ENCODE results near the gene CUL1. TPM values are rescaled to one million over a fixed set of nuclear protein-coding genes. Genes with fewer than 3 reads are reported as not detected.

Gene CUL1
- total RNA-seq (10 to 100 TPM; 35.9 to 56.5 TPM), polyA plus RNA-seq (10 to 100 TPM; 22.9 to 29.7 TPM)
- long read RNA-seq, donor 1, transcript CUL1-201 (22 exons, 3,064 nt): major isoform, 5 of 6 reads
- long read RNA-seq, donor 1, partial matches to known transcripts: 0 of 6 reads
- long read RNA-seq, donor 1, other reads (novel, unspliced or antisense): 0 of 6 reads
- long read RNA-seq, donor 2, partial matches to known transcripts: 5 of 6 reads
- long read RNA-seq, donor 2, other reads (novel, unspliced or antisense): 0 of 6 reads
- long read RNA-seq, donor 3, partial matches to known transcripts: 0 of 3 reads
- long read RNA-seq, donor 3, other reads (novel, unspliced or antisense): 0 of 3 reads
- long read RNA-seq, donor 4, partial matches to known transcripts: 9 of 9 reads
- long read RNA-seq, donor 4, other reads (novel, unspliced or antisense): 0 of 9 reads
- long read RNA-seq, donor 5, transcript CUL1-201 (22 exons, 3,064 nt): major isoform, 10 of 13 reads
- long read RNA-seq, donor 5, partial matches to known transcripts: 0 of 13 reads
- long read RNA-seq, donor 5, other reads (novel, unspliced or antisense): 0 of 13 reads

DNA sequence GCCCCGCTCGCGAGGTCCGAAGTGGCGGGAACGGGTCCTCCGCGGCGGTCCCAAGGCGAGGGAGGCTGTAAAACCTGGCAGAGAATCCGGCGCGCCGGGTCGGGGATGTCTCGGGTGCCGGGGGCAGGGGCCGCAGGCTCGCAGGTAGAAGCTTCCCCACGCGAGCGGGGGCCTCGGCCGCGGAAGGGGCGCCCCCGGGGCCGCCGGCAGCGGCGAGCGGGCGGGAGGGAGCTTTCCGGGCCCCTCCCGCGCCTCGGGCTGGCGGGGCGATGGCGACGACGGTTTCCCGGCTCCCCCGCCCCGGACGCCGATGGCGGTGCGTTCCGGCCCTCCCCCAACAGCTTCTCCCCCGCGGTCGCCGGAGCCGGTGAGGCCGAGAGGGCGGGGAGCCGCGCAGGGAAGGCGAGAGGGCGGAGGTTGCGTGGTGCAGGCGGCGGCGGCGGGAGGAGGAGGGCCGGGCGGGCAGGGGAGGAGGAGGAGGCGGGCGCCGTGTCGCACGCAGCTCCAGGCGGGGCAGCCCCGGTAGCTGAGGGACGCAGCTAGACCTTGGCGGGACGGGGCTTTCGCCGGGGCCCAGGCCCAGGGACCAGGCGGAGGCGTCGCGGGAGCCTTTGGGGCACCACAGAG, at the start of gene CUL1:
CUL1 (plus strand) TSS at position 507 of the 627 bp plus-strand sequence. CDS start 31,220 bp downstream, outside the sequence.
- TF ChIP-seq, protein P1, sequence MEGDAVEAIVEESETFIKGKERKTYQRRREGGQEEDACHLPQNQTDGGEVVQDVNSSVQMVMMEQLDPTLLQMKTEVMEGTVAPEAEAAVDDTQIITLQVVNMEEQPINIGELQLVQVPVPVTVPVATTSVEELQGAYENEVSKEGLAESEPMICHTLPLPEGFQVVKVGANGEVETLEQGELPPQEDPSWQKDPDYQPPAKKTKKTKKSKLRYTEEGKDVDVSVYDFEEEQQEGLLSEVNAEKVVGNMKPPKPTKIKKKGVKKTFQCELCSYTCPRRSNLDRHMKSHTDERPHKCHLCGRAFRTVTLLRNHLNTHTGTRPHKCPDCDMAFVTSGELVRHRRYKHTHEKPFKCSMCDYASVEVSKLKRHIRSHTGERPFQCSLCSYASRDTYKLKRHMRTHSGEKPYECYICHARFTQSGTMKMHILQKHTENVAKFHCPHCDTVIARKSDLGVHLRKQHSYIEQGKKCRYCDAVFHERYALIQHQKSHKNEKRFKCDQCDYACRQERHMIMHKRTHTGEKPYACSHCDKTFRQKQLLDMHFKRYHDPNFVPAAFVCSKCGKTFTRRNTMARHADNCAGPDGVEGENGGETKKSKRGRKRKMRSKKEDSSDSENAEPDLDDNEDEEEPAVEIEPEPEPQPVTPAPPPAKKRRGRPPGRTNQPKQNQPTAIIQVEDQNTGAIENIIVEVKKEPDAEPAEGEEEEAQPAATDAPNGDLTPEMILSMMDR (IDR thresholded peaks at IDR 0.05; ENCODE audit: control extremely low read depth, extremely low read depth): no peak
- Histone ChIP-seq H3K4me3 (peak within 1 kb of the TSS; percentile 96), H3K9ac (ENCODE audit: insufficient read depth in 1 of 2, low read length in 2 of 2) (peak within 1 kb of the TSS; percentile 75 to 89), H3K27me3 (ENCODE audit: control insufficient read depth in 3 of 3, insufficient read depth in 3 of 3, low read length in 2 of 3) (no peaks in the 10 kb centered on the region), H3K4me1 (ENCODE audit: control insufficient read depth in 5 of 5, insufficient read depth in 5 of 5, low read length in 5 of 5) (peaks cover 9 to 45% (median 24%) of the 10 kb centered on the region in 5 donors), H3K27ac (ENCODE audit: low read depth in 1 of 2, low read length in 1 of 2) (peak within 1 kb of the TSS; percentile 98 to 99), H3K9me3 (ENCODE audit: control insufficient read depth in 4 of 4, insufficient read depth in 3 of 4, low read length in 3 of 4) (no peaks in the 10 kb centered on the region), H3K36me3 (ENCODE audit: control insufficient read depth in 4 of 4, insufficient read depth in 4 of 4, low read length in 4 of 4) (no peaks in the 10 kb centered on the region)
- 0% methylated on average over 34 to 84 of the region's 84 CpGs for WGBS, 2 donors
- ATAC-seq (ENCODE audit: insufficient read depth, low FRiP score) (peak; percentile 87), DNase-seq (peak; percentile 75 to 82 (median 82))

DNA sequence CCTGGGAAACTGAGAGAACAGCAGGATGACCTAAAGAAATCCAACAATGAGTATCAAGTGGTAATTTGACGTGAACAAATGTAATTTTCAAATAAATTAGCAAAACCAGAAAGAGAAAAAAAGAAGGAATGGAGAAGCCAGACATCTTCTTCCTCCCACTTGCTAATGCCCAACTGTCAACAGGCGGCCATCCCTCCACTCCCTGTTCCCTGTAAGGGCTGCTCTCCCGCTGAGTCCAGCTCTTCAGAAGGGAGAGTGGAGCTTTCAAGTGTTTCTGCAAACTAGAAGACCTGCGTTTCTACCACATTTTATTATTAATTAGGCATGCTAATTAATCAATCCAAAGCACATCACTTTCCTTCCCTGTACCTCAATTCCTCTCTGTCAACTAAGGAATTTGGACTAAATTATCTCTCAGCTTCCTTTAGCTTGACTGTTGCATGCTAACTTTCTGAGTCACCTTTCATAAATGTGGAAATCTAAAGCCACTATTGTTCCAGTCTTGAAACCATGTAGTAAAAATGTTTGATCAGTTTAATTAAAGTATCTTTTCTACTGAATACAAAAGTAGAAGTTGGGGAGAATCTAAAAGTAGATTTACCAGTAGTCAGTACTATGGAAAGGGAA, 48.4 kb upstream of the CUL1 start:
- no peaks in the 10 kb centered on the region for H3K9me3 ChIP-seq (ENCODE audit: control insufficient read depth in 4 of 4, insufficient read depth in 3 of 4, low read length in 3 of 4)
- H3K27me3 ChIP-seq (ENCODE audit: control insufficient read depth in 3 of 3, insufficient read depth in 3 of 3, low read length in 2 of 3): no peaks in the 10 kb centered on the region
- H3K4me3 ChIP-seq: no peak overlapping the region
- no peaks in the 10 kb centered on the region for H3K4me1 ChIP-seq (ENCODE audit: control insufficient read depth in 5 of 5, insufficient read depth in 5 of 5, low read length in 5 of 5)
- no peak for ATAC-seq (ENCODE audit: insufficient read depth, low FRiP score)
- H3K9ac ChIP-seq (ENCODE audit: insufficient read depth in 1 of 2, low read length in 2 of 2): no peak overlapping the region
- H3K27ac ChIP-seq (ENCODE audit: low read depth in 1 of 2, low read length in 1 of 2): no peak overlapping the region
- H3K36me3 ChIP-seq (ENCODE audit: control insufficient read depth in 4 of 4, insufficient read depth in 4 of 4, low read length in 4 of 4): no peaks in the 10 kb centered on the region
- 74 to 76% methylated on average over 4 of the region's 4 CpGs for WGBS, 2 donors
- TF ChIP-seq, protein P1 (IDR thresholded peaks at IDR 0.05; ENCODE audit: control extremely low read depth, extremely low read depth): no peak
- DNase-seq: no peak

DNA sequence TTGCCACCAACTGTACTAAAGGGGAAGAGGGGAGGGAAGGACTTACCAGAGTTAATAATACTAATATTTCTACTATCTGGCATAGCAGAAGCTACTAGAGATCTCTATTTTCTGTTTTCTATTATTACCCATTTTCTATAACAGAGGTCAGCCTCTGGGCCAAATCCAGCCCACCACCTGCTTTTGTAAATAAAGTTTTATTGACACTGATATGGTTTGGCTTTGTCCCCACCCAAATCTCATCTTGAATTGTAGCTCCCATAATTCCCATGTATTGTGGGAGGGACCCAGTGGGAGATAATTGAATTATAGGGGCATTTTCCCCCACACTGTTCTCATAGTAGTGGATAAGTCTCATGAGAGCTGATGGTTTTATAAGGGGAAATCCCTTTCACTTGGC, 45.9 kb upstream of the CUL1 start:
- Histone ChIP-seq H3K36me3 (ENCODE audit: control insufficient read depth in 4 of 4, insufficient read depth in 4 of 4, low read length in 4 of 4) (no peaks in the 10 kb centered on the region), H3K4me3 (no peak overlapping the region), H3K9ac (ENCODE audit: insufficient read depth in 1 of 2, low read length in 2 of 2) (no peak overlapping the region), H3K9me3 (ENCODE audit: control insufficient read depth in 4 of 4, insufficient read depth in 3 of 4, low read length in 3 of 4) (no peaks in the 10 kb centered on the region), H3K27me3 (ENCODE audit: control insufficient read depth in 3 of 3, insufficient read depth in 3 of 3, low read length in 2 of 3) (no peaks in the 10 kb centered on the region), H3K4me1 (ENCODE audit: control insufficient read depth in 5 of 5, insufficient read depth in 5 of 5, low read length in 5 of 5) (no peaks in the 10 kb centered on the region), H3K27ac (ENCODE audit: low read depth in 1 of 2, low read length in 1 of 2) (no peak overlapping the region)
- DNase-seq: no peak
- ATAC-seq (ENCODE audit: insufficient read depth, low FRiP score): no peak
- TF ChIP-seq, protein P1 (IDR thresholded peaks at IDR 0.05; ENCODE audit: control extremely low read depth, extremely low read depth): no peak
